HK-2 (cell line): Measurements from ENCODE around the gene FHOD3.
"Not testable (repeated sequence)": the region's sequence is repeated elsewhere in the genome, so short reads cannot be mapped to it uniquely, and the experiment has no call there.

Source experiments
- DNase-seq: peaks from one replicate; pipeline ENCODE4 v3.0.0-alpha.2; 2018; ENCODE audit not compliant: unreplicated experiment

FHOD3 gene

GRCh38 chr18:36546876-36547275 lies 249.4 kb downstream of the FHOD3 start:
- DNase-seq: no peak

- no peak for DNase-seq
Measured at GRCh38 chr18:36547544-36547943, 250.0 kb downstream of the FHOD3 start.

- not testable (repeated sequence) for DNase-seq
Measured at GRCh38 chr18:36551274-36551673, 253.8 kb downstream of the FHOD3 start.

DNA sequence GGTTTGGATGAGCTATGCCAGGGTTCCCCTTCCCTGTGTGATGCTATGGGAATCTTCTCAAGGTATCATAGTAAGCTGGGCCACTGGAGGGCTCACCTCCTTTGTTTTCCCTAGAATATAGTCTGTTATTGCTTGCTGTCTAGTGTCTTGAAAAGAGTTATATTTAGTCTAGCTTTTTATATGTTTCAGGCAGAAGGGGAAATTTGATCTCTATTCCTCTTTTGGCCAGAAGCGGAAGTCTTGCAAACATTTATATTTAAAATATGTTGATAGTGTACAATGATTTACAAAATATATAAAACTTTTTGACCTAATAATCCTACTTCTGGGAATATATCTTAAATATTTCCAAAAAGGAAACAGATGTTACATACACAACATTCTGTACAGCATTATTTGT lies 260.7 kb downstream of the FHOD3 start:
- no peak for DNase-seq

- DNase-seq: no peak
Measured at GRCh38 chr18:36559149-36559857, 261.8 kb downstream of the FHOD3 start.

GRCh38 chr18:36560187-36560586 lies 262.7 kb downstream of the FHOD3 start:
- DNase-seq: no peak

DNA sequence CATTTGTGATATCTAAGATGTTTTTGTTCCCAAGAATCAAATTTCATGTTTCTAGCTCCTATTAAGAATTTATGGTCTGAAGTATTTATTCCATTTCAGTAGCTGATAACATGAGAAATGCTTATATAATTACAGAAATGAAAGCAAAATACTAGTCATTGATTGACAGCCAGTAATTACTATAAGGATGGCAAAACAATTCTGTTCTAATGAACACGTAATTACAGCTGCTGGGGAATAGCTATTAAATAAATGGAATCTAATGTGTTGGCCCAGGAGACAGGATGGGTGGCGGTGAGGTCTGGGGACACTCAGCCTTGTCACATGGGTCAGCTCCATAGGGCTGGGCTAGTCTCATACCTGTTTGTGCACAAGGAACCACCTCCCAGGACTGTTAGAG lies 263.5 kb downstream of the FHOD3 start:
- DNase-seq: no peak

- DNase-seq: no peak
Measured at GRCh38 chr18:36564841-36565240, 267.3 kb downstream of the FHOD3 start.

DNA sequence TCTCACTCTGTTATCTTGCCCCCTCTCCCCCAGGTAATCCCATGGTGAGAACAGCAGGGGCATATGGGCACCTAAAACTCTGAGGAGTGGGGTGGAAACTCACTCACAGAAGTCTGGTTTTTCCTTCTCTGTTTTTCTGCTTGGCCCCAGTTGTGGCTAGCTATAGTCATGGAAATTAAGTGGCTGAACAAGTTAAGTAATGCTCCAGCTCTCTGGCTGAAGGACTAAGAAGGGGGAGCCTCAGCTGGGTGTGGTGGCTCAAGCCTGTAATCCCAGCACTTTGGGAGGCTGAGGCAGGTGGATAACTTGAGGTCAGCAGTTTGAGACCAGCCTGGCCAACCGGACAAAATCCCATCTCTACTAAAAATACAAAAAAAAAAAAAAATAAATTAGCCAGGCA lies 270.3 kb downstream of the FHOD3 start:
- DNase-seq: no peak

DNA sequence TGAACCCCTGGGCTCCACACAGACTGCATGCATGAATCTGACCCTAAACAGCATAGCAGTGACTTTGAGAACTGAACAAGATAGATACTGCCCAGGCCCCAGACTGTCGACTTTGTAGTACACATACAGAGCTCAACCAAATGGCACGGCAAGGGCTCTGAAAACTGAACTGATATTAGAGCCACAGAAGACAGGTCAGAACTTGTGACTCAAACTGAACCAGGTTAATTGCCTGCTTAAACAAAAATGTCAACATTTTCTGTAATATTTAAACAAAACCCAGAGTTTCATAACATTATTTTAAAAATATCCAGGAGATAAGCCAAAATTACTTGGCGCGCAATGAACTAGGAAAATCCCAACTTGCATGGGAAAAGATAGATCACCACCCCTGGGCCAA lies 271.0 kb downstream of the FHOD3 start:
- DNase-seq: no peak

GRCh38 chr18:36572135-36572856 lies 274.8 kb downstream of the FHOD3 start:
- DNase-seq: no peak

- no peak for DNase-seq
Measured at GRCh38 chr18:36576339-36576738, 278.8 kb downstream of the FHOD3 start.

GRCh38 chr18:36578871-36579710 lies 281.6 kb downstream of the FHOD3 start:
- DNase-seq: no peak

DNA sequence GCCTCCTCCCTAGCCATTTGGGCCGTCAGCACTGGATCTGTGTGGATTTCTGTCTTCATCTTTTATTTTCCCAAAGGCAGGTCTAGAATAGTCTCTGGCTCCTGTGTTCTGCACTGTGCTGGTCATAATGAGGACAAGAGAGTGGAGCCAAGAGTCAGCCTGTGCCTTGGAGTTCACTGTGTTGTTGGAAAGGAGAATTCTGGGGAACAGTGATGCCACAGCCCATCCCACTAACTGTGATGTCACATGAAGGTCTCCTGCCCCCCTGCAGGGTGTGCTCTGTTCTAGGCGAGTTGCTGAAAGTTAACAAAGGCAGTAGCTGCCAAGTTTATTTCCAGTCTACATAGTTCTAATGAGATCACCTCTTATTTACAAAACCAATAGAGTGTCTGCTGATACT lies 282.8 kb downstream of the FHOD3 start:
- DNase-seq: no peak

DNA sequence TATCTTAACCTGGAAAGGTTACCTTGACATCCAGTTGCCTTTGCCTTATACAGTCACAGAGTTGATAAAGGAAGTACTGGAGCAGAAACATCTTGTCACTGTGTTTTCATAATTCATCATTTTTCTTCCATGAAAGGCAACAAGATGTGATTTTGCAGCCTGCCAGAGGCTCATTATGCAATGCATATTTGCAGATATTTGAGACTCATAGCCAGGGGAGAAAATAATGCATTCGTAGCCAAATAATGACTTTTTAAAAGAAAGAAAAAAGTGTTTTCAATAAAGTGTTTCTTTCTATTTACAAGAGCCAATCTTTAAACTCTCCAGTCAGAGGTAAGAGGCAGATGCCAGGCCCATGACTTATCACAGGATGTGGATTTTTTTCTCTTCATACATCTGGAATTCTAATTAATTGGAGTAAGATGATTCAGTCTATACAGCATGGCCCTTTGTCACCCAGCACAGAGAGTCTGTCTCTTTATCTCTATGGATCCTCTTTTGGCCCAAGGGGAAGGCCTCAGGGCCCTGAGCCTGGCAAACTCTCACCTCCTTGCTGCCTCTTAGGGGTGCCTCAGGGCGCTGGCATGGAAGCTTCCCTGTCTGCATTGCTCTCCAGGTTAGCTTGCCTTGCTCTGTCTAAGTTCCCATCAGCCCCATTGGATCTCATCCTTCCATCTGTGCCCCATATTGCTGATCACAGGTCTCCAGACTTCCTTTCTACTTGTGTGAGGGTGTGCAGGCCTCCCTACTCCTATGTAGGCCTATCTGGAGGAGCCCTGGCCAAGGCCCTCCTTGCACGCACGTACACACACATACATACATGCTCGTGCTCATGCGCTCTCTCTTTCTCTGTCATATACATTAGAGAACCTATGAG lies 283.6 kb downstream of the FHOD3 start:
- no peak for DNase-seq

DNA sequence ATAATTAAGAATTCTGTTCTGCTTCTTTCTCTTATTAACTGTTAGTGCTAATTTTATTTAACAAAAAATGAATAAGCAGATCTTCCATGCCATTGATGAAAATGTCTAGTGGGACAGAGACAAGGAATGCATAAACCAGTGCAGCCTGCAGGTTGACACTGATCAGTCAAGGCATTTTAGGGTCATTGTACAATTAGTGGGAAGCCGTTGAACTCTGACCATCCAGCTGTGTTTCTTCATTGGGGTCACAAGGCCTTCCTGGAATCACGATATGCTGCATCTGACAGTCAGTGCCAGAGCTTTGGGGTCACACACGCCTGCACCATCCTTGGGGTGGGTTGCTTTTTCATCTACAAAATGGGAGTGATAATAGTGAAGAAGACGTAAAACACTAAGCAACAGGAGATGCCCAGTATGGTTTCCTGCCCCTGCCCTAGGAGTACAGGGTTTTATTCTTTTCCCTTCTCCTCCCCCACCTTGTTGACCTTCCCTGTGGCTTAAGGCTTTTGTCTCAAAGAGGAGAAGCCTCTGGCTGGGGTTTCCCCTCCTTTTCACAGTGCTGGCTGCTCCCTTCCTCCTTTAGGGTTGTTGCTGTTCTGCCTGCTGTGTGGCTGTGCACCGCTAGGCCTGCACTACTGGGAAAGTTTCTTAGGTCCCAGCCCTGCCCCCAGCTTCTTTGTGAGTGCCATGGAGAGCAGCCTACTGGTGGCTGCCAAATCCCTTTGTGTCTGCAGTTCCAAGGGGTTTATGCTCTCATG lies 285.7 kb downstream of the FHOD3 start:
- DNase-seq: peak; percentile 13

DNA sequence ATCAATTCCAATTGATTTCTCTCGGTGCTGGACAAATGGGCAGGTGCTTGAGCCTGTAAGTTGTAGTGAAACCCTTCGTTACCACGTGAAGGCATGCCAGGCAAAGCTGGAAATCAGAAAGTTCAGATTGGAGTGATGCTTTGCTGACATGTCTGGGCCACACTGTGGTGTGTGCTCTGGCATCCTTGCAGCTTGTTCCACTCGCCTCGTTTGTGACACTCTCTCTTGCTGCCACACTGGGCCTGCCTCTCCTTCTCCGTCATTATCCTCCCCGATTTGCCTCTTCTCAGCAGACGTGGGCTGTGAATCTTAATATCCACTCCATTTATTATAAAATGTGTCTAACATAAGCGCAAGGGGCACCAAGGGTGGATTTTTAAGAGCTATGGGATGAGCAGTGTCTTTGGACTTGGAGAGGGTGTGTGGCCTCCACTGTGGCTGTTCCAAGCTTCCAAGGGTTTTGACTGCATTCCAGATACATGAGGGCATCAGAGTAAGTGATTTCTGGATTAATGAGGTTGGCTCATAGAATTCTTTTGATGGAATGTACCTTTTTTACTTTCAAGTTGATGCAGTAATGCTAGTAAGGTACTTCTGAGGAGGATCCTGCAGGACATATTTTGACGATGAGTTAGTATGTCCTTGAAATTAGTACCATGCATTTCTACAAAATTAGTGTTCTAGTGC lies 292.5 kb downstream of the FHOD3 start:
- no peak for DNase-seq

DNA sequence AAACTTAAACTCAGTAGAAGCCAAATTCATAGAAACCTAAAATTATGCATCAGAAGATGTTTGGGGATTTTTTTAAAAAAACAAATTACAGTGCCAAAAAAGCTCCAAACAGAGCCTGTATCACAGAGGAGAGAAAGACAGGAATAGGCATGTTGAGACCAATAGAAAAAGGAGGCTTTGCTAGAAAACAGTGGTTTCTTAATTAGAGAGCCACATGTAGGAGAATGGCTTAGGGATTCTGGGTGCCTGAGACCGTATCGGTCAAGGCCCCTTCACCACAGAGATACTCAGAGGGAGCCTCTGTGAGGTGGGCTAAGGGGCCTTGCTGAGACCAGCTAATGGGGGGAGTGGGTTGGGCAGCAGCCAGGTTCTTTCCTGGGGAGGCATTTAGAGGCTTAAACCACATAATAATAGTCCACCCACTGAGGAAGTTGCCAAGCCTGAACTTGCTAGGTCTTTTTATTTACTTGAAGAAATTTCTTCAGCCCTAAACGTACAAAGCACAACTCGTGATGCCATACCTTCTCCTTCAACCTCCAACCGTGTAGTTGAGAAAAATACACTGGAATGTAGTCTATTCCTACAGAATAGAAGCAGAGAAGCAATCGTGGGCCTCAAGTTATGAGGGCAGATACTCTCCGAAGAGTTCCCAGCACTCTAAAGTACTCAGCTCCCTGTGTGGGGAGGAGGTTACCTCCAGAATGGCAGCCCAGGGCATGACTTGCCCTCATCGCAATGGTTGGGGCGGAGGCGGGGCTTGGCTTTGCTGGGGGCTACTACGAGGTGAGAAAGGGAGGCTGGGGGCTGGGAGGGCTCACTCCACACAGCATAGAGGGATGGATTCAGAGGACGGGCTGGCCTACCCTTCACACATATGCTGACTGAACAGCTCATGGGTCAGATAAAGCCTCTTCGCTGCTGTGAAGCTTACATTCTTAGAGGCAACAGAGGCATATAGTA lies 293.4 kb downstream of the FHOD3 start:
- DNase-seq: no peak

DNA sequence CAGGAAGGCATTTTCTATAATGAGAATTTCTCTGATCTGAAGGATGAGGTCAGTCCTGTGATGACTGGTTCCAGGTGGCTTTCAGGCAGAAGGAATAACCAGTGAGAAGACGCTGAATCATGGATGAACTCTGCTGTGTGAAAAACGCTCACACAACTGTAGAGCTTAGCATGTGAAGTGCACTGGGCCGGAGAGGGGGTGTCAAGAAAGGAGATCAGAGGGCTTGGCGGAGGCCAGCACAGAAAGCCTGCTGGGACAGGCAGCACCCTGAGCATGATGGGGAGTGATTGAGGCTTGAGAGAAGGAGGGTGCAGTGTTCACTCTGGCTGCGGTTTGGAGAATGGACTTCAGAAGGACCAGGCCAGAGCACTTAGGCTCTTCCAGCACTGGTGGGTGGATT lies 294.8 kb downstream of the FHOD3 start:
- no peak for DNase-seq
